GM23338 (cell line): Measurements from ENCODE around the gene RNASE8.

ENCODE experiments used
- CREB1 ChIP-seq: fragments of 250-450 bp; sonication (Bioruptor Pico); IDR thresholded peaks from 2 replicates; pipeline ENCODE4 v1.5.0; 2020; ENCODE audit warnings: low read depth, mild to moderate bottlenecking, moderate library complexity
- CTCF ChIP-seq, 2 experiments: fragments of 200-600 bp in 1 of 2; sonication (generic) in 1 of 2; conservative IDR thresholded peaks; 2 replicates each; pipeline versions ENCODE4 v1.5.1 to v1.6.1; 2016 to 2017; ENCODE audit warnings: antibody characterized with exemption in 2 of 2, low read depth in 2 of 2, mild to moderate bottlenecking in 2 of 2, moderate library complexity in 1 of 2
- ETS1 ChIP-seq: IDR thresholded peaks from 2 replicates; pipeline ENCODE4 v1.6.1; 2016; ENCODE audit warnings: antibody characterized with exemption
- EZH2 ChIP-seq: fragments of 200-600 bp; sonication (generic); IDR thresholded peaks from one replicate; pipeline ENCODE4 v1.8.0; 2017; ENCODE audit warnings: antibody characterized with exemption, mild to moderate bottlenecking, low read depth; ENCODE audit not compliant: unreplicated experiment
- POLR2AphosphoS5 ChIP-seq: IDR thresholded peaks from 2 replicates; pipeline ENCODE4 v1.6.1; 2016; ENCODE audit warnings: antibody characterized with exemption, low read depth
- REST ChIP-seq: IDR thresholded peaks from one replicate; pipeline ENCODE4 v1.6.1; 2018; ENCODE audit warnings: antibody characterized with exemption; ENCODE audit not compliant: unreplicated experiment
- STAT1 ChIP-seq: IDR thresholded peaks from one replicate; pipeline ENCODE4 v1.6.1; 2016; ENCODE audit warnings: antibody characterized with exemption; ENCODE audit not compliant: unreplicated experiment

- no peak for TF ChIP-seq CREB1 (CRISPR knock-in tag)
- no peak for TF ChIP-seq ETS1
- TF ChIP-seq POLR2AphosphoS5, result no peak
- no peak for TF ChIP-seq CTCF (conservative IDR thresholded peaks at IDR 0.05; ENCODE audit: low read depth in 2 of 2)
- TF ChIP-seq EZH2, result no peak
- no peak for TF ChIP-seq STAT1
- no peak for TF ChIP-seq REST
Observed at GRCh38 chr14:21043974-21044618, 13.5 kb upstream of the RNASE8 start.
